ENCODE data around the gene ORAI2. TPM values are rescaled to one million over a fixed set of nuclear protein-coding genes. Genes with fewer than 3 reads are reported as not detected.

Gene ORAI2
- total and polyA plus RNA-seq, 2 of the 13 experiments (the other 11 are each of a cell fraction or from before 2014, with no cell fraction given) = 3.0 to 6.0 TPM

DNA sequence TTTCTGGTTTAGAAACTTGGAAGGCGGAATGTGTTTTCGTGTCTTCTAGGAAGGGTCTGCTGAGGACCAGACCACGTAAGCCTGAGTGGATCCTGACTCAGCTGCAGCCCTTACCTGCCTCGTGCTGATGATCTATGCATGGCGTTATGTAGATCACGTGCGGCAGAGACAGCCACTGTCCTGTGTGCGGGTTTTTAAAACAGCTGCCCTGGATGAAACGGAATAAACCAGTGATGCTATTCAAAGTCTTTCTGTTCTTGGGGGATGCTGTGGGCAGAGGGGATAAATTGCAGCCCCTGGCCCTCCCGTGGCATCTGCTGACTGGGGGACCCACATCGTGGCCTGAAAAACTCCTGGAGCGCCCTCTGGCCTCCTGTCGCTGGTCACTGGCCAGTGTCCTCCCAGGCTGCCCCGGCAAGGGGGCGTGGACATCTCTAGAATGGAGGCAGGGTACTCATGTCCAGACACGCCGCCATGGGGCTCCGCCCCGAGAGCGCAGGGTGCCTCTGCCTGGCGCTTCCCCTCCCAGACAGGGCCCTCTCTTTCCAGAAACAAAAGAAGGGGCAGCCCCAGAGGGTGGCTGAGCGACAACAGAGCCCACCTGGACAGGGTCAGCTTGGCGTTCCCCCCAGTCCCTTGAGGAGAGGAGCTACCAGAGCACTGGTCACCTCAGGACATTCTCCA is 18.1 kb downstream of the ORAI2 start (continued):
- TF ChIP-seq RARA (CRISPR knock-in tag; IDR thresholded peaks at IDR 0.05) = no peak
- no peak for TF ChIP-seq RORA (CRISPR knock-in tag; IDR thresholded peaks at IDR 0.05)
- no peak for TF ChIP-seq ZNF615 (CRISPR knock-in tag; IDR thresholded peaks at IDR 0.05; ENCODE audit: borderline replicate concordance)
- TF ChIP-seq ZBTB8A (CRISPR knock-in tag; IDR thresholded peaks at IDR 0.05; ENCODE audit: borderline replicate concordance, low read depth) = no peak
- no peak for TF ChIP-seq PHF20 (CRISPR knock-in tag; IDR thresholded peaks at IDR 0.05)
- TF ChIP-seq ZNF839 (CRISPR knock-in tag; IDR thresholded peaks at IDR 0.05; ENCODE audit: borderline replicate concordance) = no peak
- TF ChIP-seq, protein P1, sequence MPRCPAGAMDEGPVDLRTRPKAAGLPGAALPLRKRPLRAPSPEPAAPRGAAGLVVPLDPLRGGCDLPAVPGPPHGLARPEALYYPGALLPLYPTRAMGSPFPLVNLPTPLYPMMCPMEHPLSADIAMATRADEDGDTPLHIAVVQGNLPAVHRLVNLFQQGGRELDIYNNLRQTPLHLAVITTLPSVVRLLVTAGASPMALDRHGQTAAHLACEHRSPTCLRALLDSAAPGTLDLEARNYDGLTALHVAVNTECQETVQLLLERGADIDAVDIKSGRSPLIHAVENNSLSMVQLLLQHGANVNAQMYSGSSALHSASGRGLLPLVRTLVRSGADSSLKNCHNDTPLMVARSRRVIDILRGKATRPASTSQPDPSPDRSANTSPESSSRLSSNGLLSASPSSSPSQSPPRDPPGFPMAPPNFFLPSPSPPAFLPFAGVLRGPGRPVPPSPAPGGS (CRISPR knock-in tag; IDR thresholded peaks at IDR 0.05) = no peak
- no peak for TF ChIP-seq ZBTB3 (CRISPR knock-in tag; IDR thresholded peaks at IDR 0.05; ENCODE audit: borderline replicate concordance, low read depth)
- TF ChIP-seq RELA (CRISPR knock-in tag; IDR thresholded peaks at IDR 0.05) = no peak
- TF ChIP-seq BRD4 (CRISPR knock-in tag; IDR thresholded peaks at IDR 0.05) = no peak; the same call in 1 of the 2 replicates
- TF ChIP-seq ZNF577 (CRISPR knock-in tag; IDR thresholded peaks at IDR 0.05; ENCODE audit: borderline replicate concordance, low read depth) = no peak
- TF ChIP-seq, protein P2, sequence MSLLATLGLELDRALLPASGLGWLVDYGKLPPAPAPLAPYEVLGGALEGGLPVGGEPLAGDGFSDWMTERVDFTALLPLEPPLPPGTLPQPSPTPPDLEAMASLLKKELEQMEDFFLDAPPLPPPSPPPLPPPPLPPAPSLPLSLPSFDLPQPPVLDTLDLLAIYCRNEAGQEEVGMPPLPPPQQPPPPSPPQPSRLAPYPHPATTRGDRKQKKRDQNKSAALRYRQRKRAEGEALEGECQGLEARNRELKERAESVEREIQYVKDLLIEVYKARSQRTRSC (CRISPR knock-in tag; IDR thresholded peaks at IDR 0.05; ENCODE audit: low read depth) = no peak
- TF ChIP-seq CC2D1A (CRISPR knock-in tag; IDR thresholded peaks at IDR 0.05) = no peak
- TF ChIP-seq SRSF9 (IDR thresholded peaks at IDR 0.05; ENCODE audit: borderline replicate concordance, insufficient read depth, low read depth, low read length, poor library complexity, severe bottlenecking) = no peak
- TF ChIP-seq RXRB (CRISPR knock-in tag; IDR thresholded peaks at IDR 0.05; ENCODE audit: borderline replicate concordance) = no peak
- TF ChIP-seq, protein P3, sequence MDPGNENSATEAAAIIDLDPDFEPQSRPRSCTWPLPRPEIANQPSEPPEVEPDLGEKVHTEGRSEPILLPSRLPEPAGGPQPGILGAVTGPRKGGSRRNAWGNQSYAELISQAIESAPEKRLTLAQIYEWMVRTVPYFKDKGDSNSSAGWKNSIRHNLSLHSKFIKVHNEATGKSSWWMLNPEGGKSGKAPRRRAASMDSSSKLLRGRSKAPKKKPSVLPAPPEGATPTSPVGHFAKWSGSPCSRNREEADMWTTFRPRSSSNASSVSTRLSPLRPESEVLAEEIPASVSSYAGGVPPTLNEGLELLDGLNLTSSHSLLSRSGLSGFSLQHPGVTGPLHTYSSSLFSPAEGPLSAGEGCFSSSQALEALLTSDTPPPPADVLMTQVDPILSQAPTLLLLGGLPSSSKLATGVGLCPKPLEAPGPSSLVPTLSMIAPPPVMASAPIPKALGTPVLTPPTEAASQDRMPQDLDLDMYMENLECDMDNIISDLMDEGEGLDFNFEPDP (CRISPR knock-in tag; conservative IDR thresholded peaks at IDR 0.05) = no peak
- TF ChIP-seq FOXJ3 (CRISPR knock-in tag; IDR thresholded peaks at IDR 0.05; ENCODE audit: borderline replicate concordance) = peak; percentile 42; the same call in 1 of the 2 replicates
- no peak for TF ChIP-seq ZNF562 (CRISPR knock-in tag; IDR thresholded peaks at IDR 0.05; ENCODE audit: borderline replicate concordance)
- no peak; the same call in 1 of the 2 replicates for TF ChIP-seq PHF8 (CRISPR knock-in tag; IDR thresholded peaks at IDR 0.05)
- TF ChIP-seq GPN1 (CRISPR knock-in tag; IDR thresholded peaks at IDR 0.05; ENCODE audit: borderline replicate concordance) = no peak
- no peak for TF ChIP-seq FOXK2 (IDR thresholded peaks at IDR 0.05)
- no peak for TF ChIP-seq CREM (IDR thresholded peaks at IDR 0.05)
- TF ChIP-seq CREM (CRISPR knock-in tag; IDR thresholded peaks at IDR 0.05) = no peak
- no peak for TF ChIP-seq NFYB (CRISPR knock-in tag; IDR thresholded peaks at IDR 0.05)
- TF ChIP-seq ZNF737 (CRISPR knock-in tag; IDR thresholded peaks at IDR 0.05; ENCODE audit: borderline replicate concordance) = no peak
- TF ChIP-seq TBX2 (CRISPR knock-in tag; IDR thresholded peaks at IDR 0.05; ENCODE audit: borderline replicate concordance) = 0 out of 2 replicates have a peak, but pooled peaks have one; percentile 45
- TF ChIP-seq MZF1 (CRISPR knock-in tag; IDR thresholded peaks at IDR 0.05; ENCODE audit: borderline replicate concordance) = 0 out of 2 replicates have a peak, but pooled peaks have one; percentile 62
- TF ChIP-seq KDM1A (CRISPR knock-in tag; IDR thresholded peaks at IDR 0.05) = no peak
- TF ChIP-seq SMAD3 (CRISPR knock-in tag; IDR thresholded peaks at IDR 0.05) = no peak
- TF ChIP-seq ADNP (CRISPR knock-in tag; IDR thresholded peaks at IDR 0.05) = no peak

Data from HepG2 (cell line).